PC-9 (cell line): ENCODE measurements around the gene KLC4. TPM values are rescaled to one million over a fixed set of nuclear protein-coding genes. Genes with fewer than 3 reads are reported as not detected.

Experiments
- BruUV-seq: library from RNA; stranded (reverse); fragments of 400-500 nt; replicated peaks from 2 replicates; lab custom pipeline; 2021; lab: Mats Ljungman, UMichigan
- CTCF ChIA-PET: fragments of 300-600 bp; sonication (Branson Sonifier 250); formaldehyde crosslinking; loops from one replicate; lab custom pipeline; 2022; ENCODE audit warnings: antibody characterized with exemption; lab: Charles Lee
- POLR2A ChIA-PET: fragments of 300-600 bp; sonication (Branson Sonifier 250); formaldehyde crosslinking; loops from one replicate; lab custom pipeline; 2022; ENCODE audit warnings: antibody characterized with exemption; ENCODE audit not compliant: unreplicated experiment; lab: Charles Lee
- DNase-seq, 2 experiments: peaks; one replicate each; pipeline versions ENCODE4 v3.0.0 to v3.0.0-alpha.2; 2015 to 2022; ENCODE audit warnings: mixed read lengths in 1 of 2
- H2AFZ ChIP-seq: fragments of 200-600 bp; sonication (generic); 2 replicates; pipeline ENCODE4 v1.8.1; 2017; ENCODE audit warnings: antibody characterized with exemption
- H3F3A ChIP-seq: fragments of 200-600 bp; sonication (generic); 2 replicates; pipeline ENCODE4 v1.8.1; 2017; ENCODE audit warnings: antibody characterized with exemption, mild to moderate bottlenecking, low read depth; ENCODE audit not compliant: insufficient read depth
- H3K27ac ChIP-seq: fragments of 200-600 bp; sonication (generic); 2 replicates; pipeline ENCODE4 v1.6.1; 2016; ENCODE audit warnings: mixed run types
- H3K27me3 ChIP-seq: fragments of 200-600 bp; sonication (generic); 2 replicates; pipeline ENCODE4 v1.6.1; 2016; ENCODE audit warnings: low read depth, mixed run types; ENCODE audit not compliant: insufficient read depth
- H3K36me3 ChIP-seq: fragments of 200-600 bp; sonication (generic); 2 replicates; pipeline ENCODE4 v1.6.1; 2016; ENCODE audit warnings: low read depth, mixed run types
- H3K4me1 ChIP-seq: fragments of 200-600 bp; sonication (generic); replicated peaks from 2 replicates; pipeline ENCODE4 v1.6.1; 2016; ENCODE audit warnings: mixed run types; ENCODE audit not compliant: insufficient read depth
- H3K4me2 ChIP-seq: fragments of 200-600 bp; sonication (generic); 2 replicates; pipeline ENCODE4 v1.6.1; 2017; ENCODE audit warnings: mixed run types
- H3K4me3 ChIP-seq: fragments of 200-600 bp; sonication (generic); 2 replicates; pipeline ENCODE4 v1.6.1; 2016; ENCODE audit warnings: mixed run types
- H3K79me2 ChIP-seq: fragments of 200-600 bp; sonication (generic); 2 replicates; pipeline ENCODE4 v1.6.1; 2017; ENCODE audit warnings: low read depth, mixed run types
- H3K9me2 ChIP-seq: fragments of 200-600 bp; sonication (generic); 2 replicates; pipeline ENCODE4 v1.8.1; 2017; ENCODE audit warnings: mild to moderate bottlenecking; ENCODE audit not compliant: insufficient read depth
- H3K9me3 ChIP-seq: fragments of 200-600 bp; sonication (generic); 2 replicates; pipeline ENCODE4 v1.8.1; 2016; ENCODE audit warnings: low read depth; ENCODE audit not compliant: insufficient read depth
- H4K20me1 ChIP-seq: fragments of 200-600 bp; sonication (generic); 2 replicates; pipeline ENCODE4 v1.8.1; 2017; ENCODE audit not compliant: insufficient read depth
- EZH2 ChIP-seq: fragments of 200-600 bp; sonication (generic); IDR thresholded peaks from 2 replicates; pipeline ENCODE4 v1.8.0; 2017; ENCODE audit warnings: antibody characterized with exemption, low read depth
- intact Hi-C: fragments of 100-400 bp; cut with micrococcal nuclease; formaldehyde crosslinking; loops from one replicate; pipeline ENCODE4 v1.10.0; 2022; ENCODE audit not compliant: unreplicated experiment
- total RNA-seq: library from RNA; stranded (reverse); gene quantifications from 2 replicates; pipeline ENCODE4 v1.2.3, GENCODE V29; 2021
- TF ChIP-seq, protein P1 (sequence below): fragments of 200-600 bp; sonication (generic); conservative IDR thresholded peaks from 2 replicates; pipeline ENCODE4 v1.6.1; 2017; ENCODE audit warnings: mixed run types, antibody characterized with exemption, mild to moderate bottlenecking, moderate library complexity

Gene KLC4
- total RNA-seq, 1 experiment from 2014 or later, result 46.2 TPM

DNA sequence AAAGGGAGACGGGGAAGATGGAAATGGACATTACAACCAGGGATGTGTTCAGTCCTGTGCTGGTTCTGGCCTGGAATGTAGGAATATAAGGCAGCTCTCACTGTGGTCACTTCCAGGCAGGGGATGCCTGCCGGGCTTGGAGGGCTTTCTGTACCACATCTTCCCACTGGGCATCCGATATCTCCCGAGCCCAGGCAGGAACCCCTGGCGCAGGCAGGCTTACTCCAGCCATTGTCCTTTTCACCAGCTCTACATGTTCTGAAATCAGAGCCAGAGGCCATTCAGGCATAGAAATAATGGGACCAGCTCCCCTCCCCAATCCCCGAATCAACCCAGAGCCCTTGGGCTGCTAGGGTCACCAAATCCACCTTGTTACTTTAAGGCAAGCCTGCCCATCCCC lies 47.1 kb upstream of the KLC4 start:
- Histone ChIP-seq H3K9me2 (no peaks in the 10 kb centered on the region), H3K4me2 (peak overlapping the region; percentile 97), H3K27ac (no peak overlapping the region), H4K20me1 (peaks cover 3% of the 10 kb centered on the region), H3K4me1 (peaks cover 18% of the 10 kb centered on the region), H3F3A (no peaks in the 10 kb centered on the region; the same call in 1 of the 2 replicates), H2AFZ (no peak overlapping the region), H3K36me3 (no peaks in the 10 kb centered on the region), H3K4me3 (peak overlapping the region; percentile 67; the same call in 1 of the 2 replicates), H3K9me3 (no peaks in the 10 kb centered on the region), H3K79me2 (peaks cover 42% of the 10 kb centered on the region), H3K27me3 (no peaks in the 10 kb centered on the region)
- no TSS peak for BruUV-seq
- ChIA-PET CTCF (no interaction called here), POLR2A (interaction anchor here (0.5 to 0.7 kb wide), 5 partner anchors 13 to 78 kb away, joined by 3 to 7 read pairs (median 3); no protein-coding TSS in a partner anchor)
- TF ChIP-seq, protein P1, sequence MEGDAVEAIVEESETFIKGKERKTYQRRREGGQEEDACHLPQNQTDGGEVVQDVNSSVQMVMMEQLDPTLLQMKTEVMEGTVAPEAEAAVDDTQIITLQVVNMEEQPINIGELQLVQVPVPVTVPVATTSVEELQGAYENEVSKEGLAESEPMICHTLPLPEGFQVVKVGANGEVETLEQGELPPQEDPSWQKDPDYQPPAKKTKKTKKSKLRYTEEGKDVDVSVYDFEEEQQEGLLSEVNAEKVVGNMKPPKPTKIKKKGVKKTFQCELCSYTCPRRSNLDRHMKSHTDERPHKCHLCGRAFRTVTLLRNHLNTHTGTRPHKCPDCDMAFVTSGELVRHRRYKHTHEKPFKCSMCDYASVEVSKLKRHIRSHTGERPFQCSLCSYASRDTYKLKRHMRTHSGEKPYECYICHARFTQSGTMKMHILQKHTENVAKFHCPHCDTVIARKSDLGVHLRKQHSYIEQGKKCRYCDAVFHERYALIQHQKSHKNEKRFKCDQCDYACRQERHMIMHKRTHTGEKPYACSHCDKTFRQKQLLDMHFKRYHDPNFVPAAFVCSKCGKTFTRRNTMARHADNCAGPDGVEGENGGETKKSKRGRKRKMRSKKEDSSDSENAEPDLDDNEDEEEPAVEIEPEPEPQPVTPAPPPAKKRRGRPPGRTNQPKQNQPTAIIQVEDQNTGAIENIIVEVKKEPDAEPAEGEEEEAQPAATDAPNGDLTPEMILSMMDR, result no peak
- TF ChIP-seq EZH2, result no peak
- DNase-seq, result no peak
- intact Hi-C loops, result loop anchor here (5.0 to 10.0 kb wide), 4 partner anchors 45 to 130 kb away; partner anchors contain the start of genes CNPY3, KLC4 and MRPL2

- Histone ChIP-seq H3K4me3 (peak overlapping the region; percentile 67), H3K4me1 (peaks cover 18% of the 10 kb centered on the region), H3K36me3 (no peaks in the 10 kb centered on the region), H2AFZ (peak overlapping the region; percentile 94), H4K20me1 (peaks cover 3% of the 10 kb centered on the region), H3K9me3 (no peaks in the 10 kb centered on the region), H3K79me2 (peaks cover 42% of the 10 kb centered on the region), H3K27ac (peak overlapping the region; percentile 18; the same call in 1 of the 2 replicates), H3K27me3 (no peaks in the 10 kb centered on the region), H3K4me2 (peak overlapping the region; percentile 97), H3K9me2 (no peaks in the 10 kb centered on the region), H3F3A (no peaks in the 10 kb centered on the region; the same call in 1 of the 2 replicates)
- TF ChIP-seq, protein P1, result no peak
- TF ChIP-seq EZH2, result no peak
- intact Hi-C loops, result loop anchor here (5.0 to 10.0 kb wide), 4 partner anchors 44 to 129 kb away; partner anchors contain the start of genes CNPY3, KLC4 and MRPL2
- CTCF ChIA-PET, result interaction anchor here (0.6 to 0.9 kb wide), 2 partner anchors 62 to 447 kb away, joined by 3 to 4 read pairs; no protein-coding TSS in a partner anchor
- POLR2A ChIA-PET, result interaction anchor here (0.6 to 1.0 kb wide), 7 partner anchors 29 to 1229 kb away, joined by 3 to 16 read pairs (median 4); partner anchors contain the start of genes CNPY3, MRPL2 and PPP2R5D
- DNase-seq, result peak in 1 of 2 experiments; percentile 55
- BruUV-seq, result TSS peak; percentile 61
Observed at GRCh38 chr6:43013097-43013842, 46.2 kb upstream of the KLC4 start.

DNA sequence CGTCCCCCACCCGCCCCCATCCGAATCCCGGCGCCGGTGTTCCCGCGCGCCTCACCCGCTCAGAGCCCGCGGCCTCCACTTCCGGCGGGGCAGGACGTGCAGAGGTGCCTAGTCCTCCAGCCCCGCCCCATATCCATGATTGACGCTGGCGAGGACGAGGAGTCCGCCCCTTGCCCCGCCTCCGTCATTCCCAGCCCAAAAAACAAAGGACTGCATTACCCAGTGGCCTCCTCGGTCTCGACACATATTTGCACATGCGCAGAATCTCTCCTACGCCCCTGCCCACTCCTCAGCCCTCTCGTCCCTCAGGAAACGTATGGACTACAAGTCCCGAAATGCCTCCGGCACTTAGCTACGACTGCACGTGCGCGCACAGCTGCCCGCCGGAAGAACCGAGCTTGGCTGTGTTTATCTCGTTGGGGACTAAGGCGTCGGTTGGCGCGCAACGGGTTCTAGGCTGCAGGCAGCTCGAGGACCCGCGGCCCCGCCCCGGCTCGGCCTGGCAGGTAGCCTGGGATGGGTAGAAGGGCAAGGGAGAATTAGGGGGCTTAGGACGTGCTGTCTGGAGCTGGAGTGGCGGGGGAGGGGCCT lies 45.5 kb upstream of the KLC4 start, which contains the start of the genes KLHDC3 and MEA1:
Gene KLHDC3, plus strand, starts transcription at position 407 of the 591 bp plus-strand sequence. CDS start 2,944 bp downstream, outside the sequence.
Gene MEA1, minus strand, starts transcription at position 104 of the 591 bp plus-strand sequence. CDS start 133 bp downstream, outside the sequence.
- no TSS peak for BruUV-seq
- H3K4me3 ChIP-seq, result peak within 1 kb of the TSS; percentile 67
- H3F3A ChIP-seq, result peaks cover 5% of the 10 kb centered on the region; the same call in 1 of the 2 replicates
- H3K79me2 ChIP-seq, result peaks cover 42% of the 10 kb centered on the region
- peak; percentile 99 for DNase-seq
- peaks cover 3% of the 10 kb centered on the region for H4K20me1 ChIP-seq
- peaks cover 1% of the 10 kb centered on the region; the same call in 1 of the 2 replicates for H3K36me3 ChIP-seq
- no peaks in the 10 kb centered on the region for H3K27me3 ChIP-seq
- peak within 1 kb of the TSS; percentile 97 for H3K4me2 ChIP-seq
- TF ChIP-seq, protein P1, result no peak
- no peak for TF ChIP-seq EZH2
- H3K9me3 ChIP-seq, result no peaks in the 10 kb centered on the region
- POLR2A ChIA-PET, result interaction anchor here (0.5 to 1.3 kb wide), 7 partner anchors 10 to 1230 kb away, joined by 3 to 16 read pairs (median 4); partner anchors contain the start of genes CNPY3, KLC4, MRPL2 and PPP2R5D
- H2AFZ ChIP-seq, result peak within 1 kb of the TSS; percentile 94
- intact Hi-C loops, result loop anchor here (5.0 to 10.0 kb wide), 4 partner anchors 43 to 128 kb away; partner anchors contain the start of genes CNPY3, KLC4 and MRPL2
- CTCF ChIA-PET, result interaction anchor here (0.9 kb wide), 1 partner anchor 61 kb away, joined by 4 read pairs; no protein-coding TSS in a partner anchor
- peak within 1 kb of the TSS; percentile 18; the same call in 1 of the 2 replicates for H3K27ac ChIP-seq
- H3K9me2 ChIP-seq, result no peaks in the 10 kb centered on the region
- peaks cover 18% of the 10 kb centered on the region for H3K4me1 ChIP-seq
